Thyroid gland (tissue), 4 donors: ENCODE results near the gene CCR5.

ENCODE experiments used
- CTCF ChIP-seq, 6 experiments: fragments of 200-600 bp in 3 of 6; fragments of 450-650 bp in 3 of 6; sonication (generic) in 3 of 6; IDR thresholded peaks; one replicate each; pipeline ENCODE4 v1.5.1; 2016 to 2019; ENCODE audit warnings: antibody characterized with exemption in 6 of 6, mild to moderate bottlenecking in 2 of 6, inconsistent platforms in 1 of 6, moderate library complexity in 1 of 6
- POLR2A ChIP-seq, 2 donors: fragments of 450-650 bp; IDR thresholded peaks; one replicate each; pipeline ENCODE4 v1.6.1; 2017; ENCODE audit warnings: antibody characterized with exemption in 2 of 2, mild to moderate bottlenecking in 2 of 2, moderate library complexity in 1 of 2

- no peak for TF ChIP-seq CTCF (IDR thresholded peaks at IDR 0.05)
- TF ChIP-seq POLR2A (IDR thresholded peaks at IDR 0.05), result no peak
Observed at GRCh38 chr3:46380471-46381221, 9.9 kb downstream of the CCR5 start.
